ENCODE results near the gene EFHC1. TPM values are rescaled to one million over a fixed set of nuclear protein-coding genes. Genes with fewer than 3 reads are reported as not detected.

Gene EFHC1
- total and polyA plus RNA-seq, 2 donors (not counting 1 experiment from before 2014, with no cell fraction given) = 19.4 to 34.8 TPM

DNA sequence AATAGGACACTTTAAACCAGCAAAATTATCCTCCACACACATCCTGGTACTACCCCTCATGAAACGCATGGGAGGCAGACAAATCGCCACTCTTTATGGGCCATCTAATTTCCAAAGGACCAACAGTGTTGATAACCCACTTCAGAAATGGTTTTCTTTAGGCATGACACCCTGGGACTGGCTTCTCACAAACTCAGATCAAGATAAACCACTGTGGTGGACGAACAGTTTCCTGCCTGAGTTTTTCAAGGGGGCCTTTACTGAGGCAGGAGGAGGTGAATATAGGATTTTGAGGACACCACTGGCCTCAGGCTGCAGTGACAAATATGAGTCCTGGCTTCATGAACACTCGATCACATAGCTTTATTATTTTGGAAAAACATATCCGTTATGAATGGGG, 130.7 kb downstream of the EFHC1 start:
- no peaks in the 10 kb centered on the region for H3K9me3 Mint-ChIP-seq (ENCODE audit: insufficient read depth)
- Histone ChIP-seq H3K79me2 (ENCODE audit: control insufficient read depth, insufficient read depth, low read length) (peaks cover 45% of the 10 kb centered on the region), H3K4me2 (replicated peaks; ENCODE audit: low read depth, low read length, poor library complexity, severe bottlenecking) (no peak overlapping the region), H3K4me3 (ENCODE audit: control extremely low read depth in 1 of 5, extremely low read depth in 1 of 5, insufficient read depth in 1 of 5, low read depth in 2 of 5, low read length in 4 of 5) (no peak overlapping the region), H3K36me3 (replicated peaks in 1 of 2; ENCODE audit: control extremely low read depth in 1 of 2, control insufficient read depth in 1 of 2, extremely low read depth in 1 of 2, insufficient read depth in 2 of 2, low read length in 1 of 2) (no peaks in the 10 kb centered on the region), H4K20me1 (ENCODE audit: control insufficient read depth, insufficient read depth, low read length, poor library complexity, severe bottlenecking) (peaks cover 18% of the 10 kb centered on the region), H3K9me3 (ENCODE audit: control extremely low read depth in 1 of 3, control insufficient read depth in 2 of 3, insufficient read depth in 1 of 3, low read length in 2 of 3) (no peaks in the 10 kb centered on the region), H3K4me1 (ENCODE audit: control insufficient read depth in 2 of 2, insufficient read depth in 2 of 2, low read length in 2 of 2) (peaks cover 7 to 20% of the 10 kb centered on the region in 2 donors), H3K27me3 (replicated peaks in 1 of 4; ENCODE audit: control extremely low read depth in 1 of 4, control insufficient read depth in 3 of 4, insufficient read depth in 4 of 4, low read length in 3 of 4) (no peaks in the 10 kb centered on the region), H3K27ac (ENCODE audit: low read length in 2 of 2) (no peak overlapping the region), H3K9ac (ENCODE audit: low read length) (no peak overlapping the region), H2AFZ (ENCODE audit: insufficient read depth, low read depth, low read length, poor library complexity, severe bottlenecking) (no peak overlapping the region)
- H3K4me3 Mint-ChIP-seq = no peak overlapping the region
- TF ChIP-seq EZH2 (IDR thresholded peaks at IDR 0.05; ENCODE audit: borderline replicate concordance, insufficient read depth, low read depth, low read length, poor library complexity, severe bottlenecking) = no peak
- H3K27ac Mint-ChIP-seq = no peak overlapping the region
- no peak for DNase-seq
- H3K4me1 Mint-ChIP-seq = peaks cover 60% of the 10 kb centered on the region
- CTCF ChIA-PET = no interaction called here
- 89% methylated on average over 2 of the region's 5 CpGs for WGBS (ENCODE audit: insufficient coverage)
- POLR2A ChIA-PET = no interaction called here
- intact Hi-C loops (cut with micrococcal nuclease) = no loop called here
- ATAC-seq (ENCODE audit: low read depth) = no peak
- no peaks in the 10 kb centered on the region for H3K27me3 Mint-ChIP-seq

GRCh38 chr6:52551483-52552277, 131.5 kb downstream of the EFHC1 start:
- intact Hi-C loops (cut with micrococcal nuclease) = no loop called here
- no peak overlapping the region for H3K9ac ChIP-seq (ENCODE audit: low read length)
- H4K20me1 ChIP-seq (ENCODE audit: control insufficient read depth, insufficient read depth, low read length, poor library complexity, severe bottlenecking) = peaks cover 13% of the 10 kb centered on the region
- H2AFZ ChIP-seq (ENCODE audit: insufficient read depth, low read depth, low read length, poor library complexity, severe bottlenecking) = no peak overlapping the region
- Mint-ChIP-seq H3K4me1 (peaks cover 53% of the 10 kb centered on the region), H3K9me3 (ENCODE audit: insufficient read depth) (no peaks in the 10 kb centered on the region), H3K4me3 (peak overlapping the region; percentile 35), H3K27ac (no peak overlapping the region), H3K27me3 (no peaks in the 10 kb centered on the region)
- ATAC-seq (ENCODE audit: low read depth) (no peak), DNase-seq (no peak)
- peaks cover 7 to 19% of the 10 kb centered on the region in 2 donors for H3K4me1 ChIP-seq (ENCODE audit: control insufficient read depth in 2 of 2, insufficient read depth in 2 of 2, low read length in 2 of 2)
- ChIA-PET POLR2A (no interaction called here), CTCF (no interaction called here)
- peak overlapping the region; percentile 38 for H3K4me2 ChIP-seq (replicated peaks; ENCODE audit: low read depth, low read length, poor library complexity, severe bottlenecking)
- no peaks in the 10 kb centered on the region for H3K27me3 ChIP-seq (replicated peaks in 1 of 4; ENCODE audit: control extremely low read depth in 1 of 4, control insufficient read depth in 3 of 4, insufficient read depth in 4 of 4, low read length in 3 of 4)
- TF ChIP-seq EZH2 (IDR thresholded peaks at IDR 0.05; ENCODE audit: borderline replicate concordance, insufficient read depth, low read depth, low read length, poor library complexity, severe bottlenecking) (no peak), CTCF (IDR thresholded peaks at IDR 0.05) (no peak)
- H3K27ac ChIP-seq (ENCODE audit: low read length in 2 of 2) = no peak overlapping the region
- WGBS (ENCODE audit: insufficient coverage) = 81% methylated on average over 10 of the region's 13 CpGs
- peaks cover 42% of the 10 kb centered on the region for H3K79me2 ChIP-seq (ENCODE audit: control insufficient read depth, insufficient read depth, low read length)
- no peak overlapping the region for H3K4me3 ChIP-seq (ENCODE audit: control extremely low read depth in 1 of 5, extremely low read depth in 1 of 5, insufficient read depth in 1 of 5, low read depth in 2 of 5, low read length in 4 of 5)
- no peaks in the 10 kb centered on the region for H3K9me3 ChIP-seq (ENCODE audit: control extremely low read depth in 1 of 3, control insufficient read depth in 2 of 3, insufficient read depth in 1 of 3, low read length in 2 of 3)
- no peaks in the 10 kb centered on the region for H3K36me3 ChIP-seq (replicated peaks in 1 of 2; ENCODE audit: control extremely low read depth in 1 of 2, control insufficient read depth in 1 of 2, extremely low read depth in 1 of 2, insufficient read depth in 2 of 2, low read length in 1 of 2)

Measured in B cell (primary cell).